Upper lobe of left lung (tissue), 6 donors: ENCODE measurements around the gene SCAND1. TPM values are rescaled to one million over a fixed set of nuclear protein-coding genes. Genes with fewer than 3 reads are reported as not detected.

ENCODE experiments used
- ATAC-seq, 2 donors: fragments of 200-7000 bp; cut with Tn5 transposase; one replicate each; pipeline ENCODE4 v1.9.1; 2022; ENCODE audit warnings: mild to moderate bottlenecking in 2 of 2, moderate library complexity in 2 of 2; ENCODE audit not compliant: low FRiP score in 2 of 2
- DNase-seq, 2 donors: peaks; one replicate each; pipeline ENCODE4 v3.0.0-alpha.2; 2019 to 2020
- H3K27ac ChIP-seq, 4 donors: fragments of 200-600 bp; sonication (generic); one replicate each; pipeline ENCODE4 v1.5.1; 2016 to 2019
- H3K27me3 ChIP-seq, 4 donors: fragments of 200-600 bp; sonication (generic); one replicate each; pipeline ENCODE4 v1.5.1; 2017 to 2019
- H3K36me3 ChIP-seq, 4 donors: fragments of 200-600 bp; sonication (generic); one replicate each; pipeline ENCODE4 v1.5.1; 2016 to 2019
- H3K4me1 ChIP-seq, 4 donors: fragments of 200-600 bp; sonication (generic); one replicate each; pipeline ENCODE4 v1.5.1; 2018 to 2019
- H3K4me3 ChIP-seq, 4 donors: fragments of 200-600 bp; sonication (generic); one replicate each; pipeline ENCODE4 v1.5.1; 2017 to 2019; ENCODE audit warnings: mild to moderate bottlenecking in 2 of 4, moderate library complexity in 1 of 4
- H3K9me3 ChIP-seq, 4 donors: fragments of 200-600 bp; sonication (generic); one replicate each; pipeline ENCODE4 v1.5.1; 2018 to 2019
- EP300 ChIP-seq, 4 donors: sonication (generic); formaldehyde crosslinking; IDR thresholded peaks; one replicate each; pipeline ENCODE4 v1.5.1; 2017; ENCODE audit warnings: antibody characterized with exemption in 4 of 4, control low read depth in 2 of 4
- POLR2A ChIP-seq, 4 donors: fragments of 450-650 bp; IDR thresholded peaks; one replicate each; pipeline ENCODE4 v1.5.1; 2016 to 2017; ENCODE audit warnings: antibody characterized with exemption in 4 of 4, mild to moderate bottlenecking in 2 of 4
- POLR2AphosphoS5 ChIP-seq, 2 donors: sonication (generic); formaldehyde crosslinking; IDR thresholded peaks; one replicate each; pipeline ENCODE4 v1.5.1; 2017; ENCODE audit warnings: antibody characterized with exemption in 2 of 2
- WGBS, 2 donors: methylation state at CpG; one replicate each; pipeline ENCODE4 v1.1.5; 2017 to 2018; 5-methylcytosine and 5-hydroxymethylcytosine counted together
- total RNA-seq, 6 donors: library from RNA; depleted of rRNA in 4 of 6; stranded (reverse); fragments of >200 nt in 4 of 6; gene quantifications; one replicate each; pipeline versions ENCODE4 v1.1.0 to v1.2.1, GENCODE V29; 2016 to 2021
- TF ChIP-seq, protein P1 (sequence below), 6 experiments: fragments of 450-650 bp in 4 of 6; fragments of 200-600 bp in 2 of 6; sonication (generic) in 2 of 6; IDR thresholded peaks; one replicate each; pipeline ENCODE4 v1.5.1; 2016 to 2019; ENCODE audit warnings: antibody characterized with exemption in 6 of 6
- donor health status: DM: no; HTN: no; CAD: no; lungs with moderate emphysema.
- donor health status: DM: no; HTN: yes; CAD: no; lungs with severe emphysema.

SCAND1 gene
- total RNA-seq, 6 donors from 2014 or later, result 51.1 to 143 (median 84.5) TPM

GRCh38 chr20:35985806-35986205 is 31.5 kb upstream of the SCAND1 start:
- DNase-seq (no peak), ATAC-seq (no peak)
- TF ChIP-seq EP300 (IDR thresholded peaks at IDR 0.05) (no peak), POLR2A (IDR thresholded peaks at IDR 0.05) (no peak), POLR2AphosphoS5 (IDR thresholded peaks at IDR 0.05) (no peak)
- TF ChIP-seq, protein P1, sequence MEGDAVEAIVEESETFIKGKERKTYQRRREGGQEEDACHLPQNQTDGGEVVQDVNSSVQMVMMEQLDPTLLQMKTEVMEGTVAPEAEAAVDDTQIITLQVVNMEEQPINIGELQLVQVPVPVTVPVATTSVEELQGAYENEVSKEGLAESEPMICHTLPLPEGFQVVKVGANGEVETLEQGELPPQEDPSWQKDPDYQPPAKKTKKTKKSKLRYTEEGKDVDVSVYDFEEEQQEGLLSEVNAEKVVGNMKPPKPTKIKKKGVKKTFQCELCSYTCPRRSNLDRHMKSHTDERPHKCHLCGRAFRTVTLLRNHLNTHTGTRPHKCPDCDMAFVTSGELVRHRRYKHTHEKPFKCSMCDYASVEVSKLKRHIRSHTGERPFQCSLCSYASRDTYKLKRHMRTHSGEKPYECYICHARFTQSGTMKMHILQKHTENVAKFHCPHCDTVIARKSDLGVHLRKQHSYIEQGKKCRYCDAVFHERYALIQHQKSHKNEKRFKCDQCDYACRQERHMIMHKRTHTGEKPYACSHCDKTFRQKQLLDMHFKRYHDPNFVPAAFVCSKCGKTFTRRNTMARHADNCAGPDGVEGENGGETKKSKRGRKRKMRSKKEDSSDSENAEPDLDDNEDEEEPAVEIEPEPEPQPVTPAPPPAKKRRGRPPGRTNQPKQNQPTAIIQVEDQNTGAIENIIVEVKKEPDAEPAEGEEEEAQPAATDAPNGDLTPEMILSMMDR (IDR thresholded peaks at IDR 0.05), result no peak
- H3K36me3 ChIP-seq, result no peaks in the 10 kb centered on the region
- 73 to 82% methylated on average over 2 of the region's 2 CpGs for WGBS, 2 donors
- no peaks in the 10 kb centered on the region for H3K9me3 ChIP-seq
- H3K27ac ChIP-seq, result no peak overlapping the region
- no peaks in the 10 kb centered on the region for H3K4me1 ChIP-seq
- no peaks in the 10 kb centered on the region for H3K27me3 ChIP-seq
- no peak overlapping the region for H3K4me3 ChIP-seq

- Histone ChIP-seq H3K4me1 (no peaks in the 10 kb centered on the region), H3K27ac (no peak overlapping the region), H3K4me3 (no peak overlapping the region), H3K36me3 (no peaks in the 10 kb centered on the region), H3K9me3 (no peaks in the 10 kb centered on the region), H3K27me3 (no peaks in the 10 kb centered on the region)
- no peak for TF ChIP-seq POLR2A (IDR thresholded peaks at IDR 0.05)
- TF ChIP-seq, protein P1 (IDR thresholded peaks at IDR 0.05), result no peak
- TF ChIP-seq EP300 (IDR thresholded peaks at IDR 0.05), result no peak
- TF ChIP-seq POLR2AphosphoS5 (IDR thresholded peaks at IDR 0.05), result no peak
- 64 to 67% methylated on average over 6 of the region's 6 CpGs for WGBS, 2 donors
- ATAC-seq (no peak), DNase-seq (no peak)
Measured at GRCh38 chr20:35984382-35984781, 30.1 kb upstream of the SCAND1 start.

GRCh38 chr20:35981969-35982368 is 27.7 kb upstream of the SCAND1 start:
- TF ChIP-seq POLR2AphosphoS5 (IDR thresholded peaks at IDR 0.05) (no peak), POLR2A (IDR thresholded peaks at IDR 0.05) (no peak), EP300 (IDR thresholded peaks at IDR 0.05) (no peak)
- TF ChIP-seq, protein P1 (IDR thresholded peaks at IDR 0.05), result no peak
- H3K4me3 ChIP-seq, result no peak overlapping the region
- peaks cover 0 to 4% (median 2%) of the 10 kb centered on the region in 4 donors for H3K4me1 ChIP-seq
- no peaks in the 10 kb centered on the region for H3K9me3 ChIP-seq
- DNase-seq, result no peak
- H3K36me3 ChIP-seq, result no peaks in the 10 kb centered on the region
- no peaks in the 10 kb centered on the region for H3K27me3 ChIP-seq
- H3K27ac ChIP-seq, result no peak overlapping the region
- 58 to 61% methylated on average over 3 of the region's 3 CpGs for WGBS, 2 donors
- ATAC-seq, result no peak

DNA sequence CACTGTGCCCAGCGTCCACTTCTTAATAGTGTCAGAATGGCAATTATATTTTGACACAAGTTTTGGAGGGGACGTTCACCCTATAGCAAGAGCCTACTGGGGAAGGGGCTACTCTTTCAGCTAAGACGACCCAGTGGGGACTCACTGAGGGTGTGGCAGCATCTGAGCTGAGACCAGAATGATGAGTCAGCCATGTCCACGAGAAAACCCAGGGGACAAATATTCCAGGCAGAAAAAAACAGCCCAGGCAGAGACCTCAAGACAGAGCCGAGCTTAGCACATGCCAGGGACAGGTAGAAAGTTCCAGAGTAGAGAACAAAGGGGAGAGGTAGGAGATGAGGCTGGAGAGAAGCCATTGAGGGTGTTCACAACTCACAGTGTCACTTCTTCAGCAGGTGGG is 25.2 kb upstream of the SCAND1 start:
- no peaks in the 10 kb centered on the region for H3K9me3 ChIP-seq
- H3K4me1 ChIP-seq, result peaks cover 0 to 4% (median 2%) of the 10 kb centered on the region in 4 donors
- H3K27me3 ChIP-seq, result no peaks in the 10 kb centered on the region
- no peak overlapping the region for H3K4me3 ChIP-seq
- TF ChIP-seq EP300 (IDR thresholded peaks at IDR 0.05) (no peak), POLR2A (IDR thresholded peaks at IDR 0.05) (no peak), POLR2AphosphoS5 (IDR thresholded peaks at IDR 0.05) (no peak)
- TF ChIP-seq, protein P1 (IDR thresholded peaks at IDR 0.05), result no peak
- no peak overlapping the region for H3K27ac ChIP-seq
- DNase-seq (no peak), ATAC-seq (no peak)
- H3K36me3 ChIP-seq, result no peaks in the 10 kb centered on the region
- 56 to 69% methylated on average over 4 to 5 of the region's 5 CpGs for WGBS, 2 donors

- ATAC-seq (no peak), DNase-seq (peak in 1 of 2 donors; percentile 51)
- 83 to 86% methylated on average over 9 of the region's 9 CpGs for WGBS, 2 donors
Measured at GRCh38 chr20:35978041-35978513, 23.8 kb upstream of the SCAND1 start.

More at GRCh38 chr20:35978041-35978513, 23.8 kb upstream of the SCAND1 start:
- TF ChIP-seq POLR2A (IDR thresholded peaks at IDR 0.05) (no peak), POLR2AphosphoS5 (IDR thresholded peaks at IDR 0.05) (peak in 1 of 2 donors; percentile 24)
- Histone ChIP-seq H3K27ac (no peak overlapping the region), H3K4me1 (peaks cover 0 to 4% (median 2%) of the 10 kb centered on the region in 4 donors), H3K36me3 (no peaks in the 10 kb centered on the region), H3K9me3 (no peaks in the 10 kb centered on the region), H3K27me3 (no peaks in the 10 kb centered on the region), H3K4me3 (no peak overlapping the region)
